Measurements from ENCODE around the gene ACD. TPM values are rescaled to one million over a fixed set of nuclear protein-coding genes. Genes with fewer than 3 reads are reported as not detected.
A peak's percentile ranks its signal among the peaks of the same experiment; 100 is the strongest.

Gene ACD
- total RNA-seq, 6 experiments from 2014 or later: 4.0 to 8.2 (median 5.9) TPM

DNA sequence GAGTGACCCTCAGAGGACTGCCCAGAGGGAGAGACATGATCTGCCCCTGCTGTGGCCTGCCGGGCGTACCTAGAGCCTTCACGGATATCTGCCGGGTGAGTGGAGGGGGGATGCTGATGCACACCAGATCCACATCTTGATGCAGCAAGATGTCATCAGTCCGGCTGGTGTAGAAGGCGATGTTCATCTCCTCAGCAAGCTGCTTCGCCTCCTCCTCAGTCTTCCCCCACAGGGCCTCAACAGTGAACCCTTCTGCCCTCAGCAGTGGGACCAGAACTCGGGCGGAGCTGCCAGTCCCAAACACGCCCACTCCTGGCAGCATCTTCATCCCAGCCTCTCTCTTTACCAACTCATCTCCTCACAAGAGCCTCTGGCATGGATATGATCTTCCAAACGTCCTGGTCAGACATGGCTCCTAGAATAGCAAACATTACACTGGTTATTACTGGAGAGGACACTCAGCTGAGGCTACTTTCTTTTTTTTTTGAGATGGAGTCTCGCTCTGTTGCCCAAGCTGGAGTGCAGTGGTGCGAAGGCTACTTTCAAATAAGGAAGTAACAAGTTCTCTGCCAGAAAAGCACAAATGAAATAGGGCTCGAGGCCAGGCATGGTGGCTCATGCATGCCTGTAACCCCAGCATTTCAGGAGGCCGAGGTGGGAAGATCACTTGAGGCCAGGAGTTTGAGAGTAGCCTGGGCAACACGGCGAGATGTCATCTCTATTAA lies 25.5 kb upstream of the ACD start:
- ATAC-seq: no peak
- Histone ChIP-seq H3K9me3 (no peaks in the 10 kb centered on the region), H3K36me3 (peaks cover 0 to 9% (median 6%) of the 10 kb centered on the region in 4 donors), H3K27me3 (no peaks in the 10 kb centered on the region), H3K27ac (peak overlapping the region; percentile 6 to 58 (median 14)), H3K4me3 (no peak overlapping the region), H3K4me1 (peaks cover 0 to 31% (median 12%) of the 10 kb centered on the region in 4 donors)
- TF ChIP-seq POLR2A (IDR thresholded peaks at IDR 0.05): no peak
- 81% methylated on average over 7 of the region's 17 CpGs for WGBS (ENCODE audit: insufficient coverage, low coverage, low lambda C conversion rate, missing lambda C conversion rate)
- peak in 1 of 3 donors; percentile 51 for DNase-seq
- intact Hi-C loops (cut with DNase I): loop anchor here in 1 of 2 donors (10.0 kb wide), 1 partner anchor 129 kb away; no protein-coding TSS in a partner anchor

DNA sequence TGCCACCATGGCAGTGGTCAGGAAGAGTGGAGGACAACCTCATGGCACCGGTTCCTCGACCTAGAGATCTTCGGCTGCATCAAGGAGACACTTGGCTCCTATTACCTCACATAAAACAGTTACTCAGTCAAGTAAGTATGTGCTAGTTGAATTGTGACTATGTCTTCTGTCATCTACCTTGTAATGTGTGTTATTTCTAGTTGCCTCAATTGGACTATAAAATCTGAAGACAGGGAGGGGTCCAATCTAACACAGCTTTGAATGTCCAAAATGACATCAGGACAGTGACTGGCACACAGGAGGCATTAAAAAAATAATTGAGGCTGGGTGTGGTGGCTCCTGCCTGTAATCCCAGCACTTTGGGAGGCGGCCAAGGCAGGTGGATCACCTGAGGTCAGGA lies 23.7 kb upstream of the ACD start:
- TF ChIP-seq, protein P1, sequence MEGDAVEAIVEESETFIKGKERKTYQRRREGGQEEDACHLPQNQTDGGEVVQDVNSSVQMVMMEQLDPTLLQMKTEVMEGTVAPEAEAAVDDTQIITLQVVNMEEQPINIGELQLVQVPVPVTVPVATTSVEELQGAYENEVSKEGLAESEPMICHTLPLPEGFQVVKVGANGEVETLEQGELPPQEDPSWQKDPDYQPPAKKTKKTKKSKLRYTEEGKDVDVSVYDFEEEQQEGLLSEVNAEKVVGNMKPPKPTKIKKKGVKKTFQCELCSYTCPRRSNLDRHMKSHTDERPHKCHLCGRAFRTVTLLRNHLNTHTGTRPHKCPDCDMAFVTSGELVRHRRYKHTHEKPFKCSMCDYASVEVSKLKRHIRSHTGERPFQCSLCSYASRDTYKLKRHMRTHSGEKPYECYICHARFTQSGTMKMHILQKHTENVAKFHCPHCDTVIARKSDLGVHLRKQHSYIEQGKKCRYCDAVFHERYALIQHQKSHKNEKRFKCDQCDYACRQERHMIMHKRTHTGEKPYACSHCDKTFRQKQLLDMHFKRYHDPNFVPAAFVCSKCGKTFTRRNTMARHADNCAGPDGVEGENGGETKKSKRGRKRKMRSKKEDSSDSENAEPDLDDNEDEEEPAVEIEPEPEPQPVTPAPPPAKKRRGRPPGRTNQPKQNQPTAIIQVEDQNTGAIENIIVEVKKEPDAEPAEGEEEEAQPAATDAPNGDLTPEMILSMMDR (IDR thresholded peaks at IDR 0.05): no peak
- TF ChIP-seq POLR2A (IDR thresholded peaks at IDR 0.05): no peak
- WGBS (ENCODE audit: insufficient coverage, low coverage, low lambda C conversion rate, missing lambda C conversion rate): no CpG with 5 or more reads among the region's 4 CpGs
- intact Hi-C loops (cut with DNase I): loop anchor here in 1 of 2 donors (10.0 kb wide), 1 partner anchor 131 kb away; no protein-coding TSS in a partner anchor
- H3K4me3 ChIP-seq: no peak overlapping the region
- no peak for ATAC-seq
- DNase-seq: peak in 1 of 3 donors; percentile 35
- no peaks in the 10 kb centered on the region for H3K9me3 ChIP-seq
- peaks cover 0 to 33% (median 12%) of the 10 kb centered on the region in 4 donors for H3K4me1 ChIP-seq
- H3K27me3 ChIP-seq: no peaks in the 10 kb centered on the region
- no peak overlapping the region for H3K27ac ChIP-seq
- peaks cover 0 to 9% (median 6%) of the 10 kb centered on the region in 4 donors for H3K36me3 ChIP-seq

DNA sequence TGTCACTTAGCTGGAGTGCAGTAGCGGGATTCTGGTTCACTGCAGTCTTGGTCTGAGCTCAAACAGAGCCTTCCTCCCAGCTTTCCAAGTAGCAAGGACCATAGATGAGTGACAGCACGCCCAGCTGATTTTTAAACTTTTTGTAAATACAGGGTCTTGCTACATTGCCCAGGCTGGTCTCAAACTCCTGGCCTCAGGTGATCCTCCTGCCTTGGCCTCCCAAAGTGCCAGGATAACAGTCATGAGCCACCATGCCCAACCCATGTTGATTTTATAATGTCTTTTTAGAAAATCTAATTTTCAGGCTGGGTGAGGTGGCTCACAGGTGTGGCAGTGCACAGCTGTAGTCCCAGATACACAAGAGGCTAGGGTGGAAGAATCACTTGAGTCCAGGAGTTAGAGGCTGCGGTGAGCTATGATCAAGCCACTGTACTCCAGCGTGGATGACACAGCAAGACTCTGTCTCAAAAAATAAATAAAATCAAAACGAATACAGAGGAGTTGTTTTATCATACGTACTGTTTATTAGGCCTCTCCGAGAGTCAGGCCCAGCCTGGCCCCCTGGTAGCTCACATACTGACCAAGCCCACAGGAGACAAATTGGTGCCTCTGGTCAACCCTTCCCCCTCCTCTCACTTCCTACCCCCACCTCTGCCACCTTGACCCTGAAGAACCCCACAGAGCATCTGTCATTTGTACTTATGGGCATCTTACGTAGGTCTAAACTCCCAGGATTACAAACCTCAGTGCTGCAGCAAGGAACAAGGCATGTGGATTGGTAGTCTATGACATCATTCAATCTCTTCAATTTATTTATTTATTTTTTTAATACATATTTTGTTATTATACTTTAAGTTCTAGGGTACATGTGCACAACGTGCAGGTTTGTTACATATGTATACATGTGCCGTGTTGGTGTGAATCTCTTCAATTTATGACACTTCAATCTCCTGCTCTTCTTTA lies 20.2 kb upstream of the ACD start:
- Histone ChIP-seq H3K4me1 (peaks cover 0 to 51% (median 15%) of the 10 kb centered on the region in 4 donors), H3K36me3 (peaks cover 0 to 9% (median 6%) of the 10 kb centered on the region in 4 donors), H3K27ac (no peak overlapping the region), H3K27me3 (no peaks in the 10 kb centered on the region), H3K4me3 (no peak overlapping the region), H3K9me3 (no peaks in the 10 kb centered on the region)
- intact Hi-C loops (cut with DNase I): loop anchor here (10.0 kb wide), 3 partner anchors 45 to 135 kb away; partner anchors contain the start of genes RANBP10 (in 1 of the 2) and TSNAXIP1 (in 1 of the 2)
- DNase-seq (peak in 1 of 3 donors; percentile 11), ATAC-seq (no peak)
- no peak for TF ChIP-seq POLR2A (IDR thresholded peaks at IDR 0.05)
- TF ChIP-seq, protein P1 (IDR thresholded peaks at IDR 0.05): no peak
- 86% methylated on average over 7 of the region's 10 CpGs for WGBS (ENCODE audit: insufficient coverage, low coverage, low lambda C conversion rate, missing lambda C conversion rate)

DNA sequence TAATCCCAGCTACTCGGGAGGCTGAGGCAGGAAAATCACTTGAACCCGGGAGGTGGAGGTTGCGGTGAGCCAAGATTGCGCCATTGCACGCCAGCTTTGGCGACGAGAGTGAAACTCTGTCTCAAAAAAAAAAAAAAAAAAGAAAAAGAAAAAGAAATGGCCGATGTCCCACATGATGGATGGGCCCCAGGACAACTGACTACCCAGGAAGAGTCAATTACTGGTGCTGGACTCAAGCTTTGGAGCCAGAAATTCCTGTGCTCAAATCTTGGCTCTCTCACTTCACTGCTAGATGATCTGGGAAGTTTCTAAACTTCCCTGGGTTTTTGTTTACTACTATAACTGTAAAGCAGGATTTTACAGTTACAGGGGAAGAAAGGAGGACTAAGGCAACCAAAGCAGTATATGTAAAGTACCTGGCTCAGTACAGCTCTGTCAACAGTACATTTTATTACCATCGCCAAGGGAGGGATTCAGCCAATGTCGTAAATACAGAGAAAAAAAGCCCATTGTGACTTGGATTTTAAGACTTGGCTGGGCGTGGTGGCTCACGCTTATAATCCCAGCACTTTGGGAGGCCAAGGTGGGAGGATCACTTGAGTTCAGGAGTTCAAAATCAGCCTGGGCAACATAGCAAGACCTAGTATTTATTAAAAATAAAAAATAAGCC lies 18.4 kb upstream of the ACD start:
- Histone ChIP-seq H3K9me3 (no peaks in the 10 kb centered on the region), H3K4me3 (no peak overlapping the region), H3K36me3 (peaks cover 0 to 9% (median 5%) of the 10 kb centered on the region in 4 donors), H3K27ac (no peak overlapping the region), H3K4me1 (peaks cover 0 to 51% (median 21%) of the 10 kb centered on the region in 4 donors), H3K27me3 (no peaks in the 10 kb centered on the region)
- no peak for DNase-seq
- 79% methylated on average over 12 of the region's 12 CpGs for WGBS (ENCODE audit: insufficient coverage, low coverage, low lambda C conversion rate, missing lambda C conversion rate)
- intact Hi-C loops (cut with DNase I): loop anchor here (10.0 kb wide), 2 partner anchors 46 to 126 kb away; partner anchors contain the start of genes RANBP10 (in 1 of the 2) and TSNAXIP1 (in 1 of the 2)
- TF ChIP-seq, protein P1 (IDR thresholded peaks at IDR 0.05): no peak
- TF ChIP-seq POLR2A (IDR thresholded peaks at IDR 0.05): no peak
- no peak for ATAC-seq
